ENCODE measurements around the gene POLRMT.
"Not testable (repeated sequence)": the region's sequence is repeated elsewhere in the genome, so short reads cannot be mapped to it uniquely, and the experiment has no call there.

Gene POLRMT

GRCh38 chr19:595326-596262 lies 37.7 kb downstream of the POLRMT start:
- no peak for FAIRE-seq

GRCh38 chr19:594265-594870 lies 39.0 kb downstream of the POLRMT start:
- no peak for DNase-seq (ENCODE audit: low spot score)
- FAIRE-seq, result no peak

More at GRCh38 chr19:595326-596262, 37.7 kb downstream of the POLRMT start:
- no peak for DNase-seq (ENCODE audit: low spot score)

DNA sequence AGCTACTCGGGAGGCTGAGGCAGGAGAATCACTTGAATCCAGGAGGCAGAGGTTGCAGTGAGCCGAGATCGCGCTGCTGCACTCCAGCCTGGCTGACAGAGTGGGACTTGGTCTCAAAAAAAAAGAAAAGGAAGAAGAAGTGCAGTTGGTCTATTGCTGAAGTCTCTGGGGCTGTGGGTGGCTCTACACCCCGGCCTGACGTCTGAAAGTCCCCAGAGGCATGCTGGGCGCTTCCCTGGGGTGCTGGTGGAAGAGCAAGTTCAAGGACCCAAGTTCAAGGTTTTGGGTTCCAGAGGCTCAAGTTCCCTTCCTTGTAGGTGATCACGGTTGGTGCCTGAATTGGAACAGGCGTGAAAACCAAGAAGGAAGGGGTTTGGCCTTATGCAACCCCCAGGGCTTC lies 39.8 kb downstream of the POLRMT start:
- no peak for DNase-seq (ENCODE audit: low spot score)
- no peak for FAIRE-seq

GRCh38 chr19:593055-593454 lies 40.3 kb downstream of the POLRMT start:
- FAIRE-seq (no peak), DNase-seq (ENCODE audit: low spot score) (no peak)

DNA sequence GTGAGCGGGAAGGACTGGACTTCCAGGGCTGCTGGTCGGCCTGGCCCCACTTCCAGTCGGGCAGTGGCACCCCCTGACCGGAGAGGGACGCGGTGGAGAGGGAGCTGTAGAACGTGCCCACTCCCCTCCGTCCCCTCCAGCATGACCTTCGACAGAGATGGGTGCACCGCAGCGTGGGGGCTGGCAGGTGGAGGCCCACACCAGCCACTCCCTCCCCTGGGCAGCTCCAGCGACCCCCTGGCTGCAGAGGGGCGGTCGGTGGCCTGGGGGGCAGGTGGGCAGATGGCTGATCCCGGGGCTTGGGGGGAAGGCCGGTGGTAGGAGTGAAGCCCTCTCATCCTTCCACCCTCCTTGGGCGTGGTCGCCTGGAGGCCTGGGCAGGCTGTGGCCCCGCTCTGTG lies 41.2 kb downstream of the POLRMT start:
- FAIRE-seq, result no peak

DNA sequence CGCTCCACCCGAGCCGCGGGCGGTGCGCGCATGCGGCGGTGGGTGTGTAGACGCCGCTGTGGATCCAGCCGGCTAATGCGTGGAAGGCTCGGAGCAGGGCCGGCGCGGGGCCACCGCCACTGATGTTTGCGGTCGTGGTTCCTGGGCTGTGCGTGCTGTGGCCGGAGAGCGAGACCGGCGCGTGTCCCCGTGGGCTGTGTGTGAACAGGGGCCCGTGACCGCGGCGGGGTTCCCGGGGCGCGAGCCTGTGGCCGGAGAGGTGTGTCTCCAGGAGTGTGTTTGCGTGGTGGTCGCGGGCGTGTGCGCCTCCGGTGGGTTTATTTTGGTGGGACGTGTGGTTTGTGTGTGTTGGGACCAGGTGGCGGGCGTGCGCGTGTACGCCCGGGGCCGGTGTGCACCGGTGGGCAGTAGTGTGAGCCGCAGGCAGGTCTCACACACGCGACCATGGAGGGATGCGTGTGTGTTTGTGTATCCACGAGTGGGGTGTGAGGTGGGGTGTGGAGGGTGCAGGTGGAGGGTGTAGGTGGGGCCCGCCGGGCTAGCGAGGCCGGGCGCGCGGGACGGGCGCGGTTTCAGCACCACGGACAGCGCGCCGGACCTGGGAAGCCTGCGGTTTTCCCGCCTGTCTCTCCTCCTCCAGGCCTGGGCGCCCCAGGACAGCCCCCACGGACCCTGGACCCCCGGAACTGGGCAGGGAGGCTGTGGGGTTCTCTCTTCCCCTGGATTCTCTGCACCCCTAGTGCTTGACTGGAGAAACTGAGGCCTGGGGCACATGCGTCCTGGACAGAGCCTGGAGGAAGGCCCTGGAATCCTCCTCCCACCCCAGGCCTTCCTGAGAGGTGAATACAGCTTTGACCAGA lies 42.0 kb downstream of the POLRMT start:
- FAIRE-seq (no peak), DNase-seq (ENCODE audit: low spot score) (peak; percentile 47)

More for the DNA sequence above, 41.2 kb downstream of the POLRMT start:
- no peak for DNase-seq (ENCODE audit: low spot score)

DNA sequence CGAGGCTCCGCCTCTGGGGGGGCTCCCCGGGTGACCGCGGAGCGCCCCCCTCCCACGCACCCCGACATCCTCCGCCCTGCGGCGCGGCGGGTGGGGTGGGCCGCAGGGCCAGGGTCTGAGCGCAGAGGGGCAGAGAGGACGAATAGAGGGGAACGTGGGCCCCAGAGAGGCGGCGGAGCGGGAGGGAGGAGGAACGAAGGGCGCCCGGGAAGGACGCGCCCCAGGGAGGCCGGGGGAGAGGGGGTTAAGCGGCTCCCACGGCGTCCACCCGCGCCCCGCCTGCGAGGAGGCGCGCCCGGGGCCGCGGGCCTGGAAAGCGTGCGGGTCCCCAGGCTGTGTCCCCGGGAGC lies 42.6 kb downstream of the POLRMT start:
- no peak for FAIRE-seq
- no peak for DNase-seq (ENCODE audit: low spot score)

GRCh38 chr19:590396-590745 lies 43.0 kb downstream of the POLRMT start:
- no peak for FAIRE-seq
- no peak for DNase-seq (ENCODE audit: low spot score)

GRCh38 chr19:589693-590395 lies 43.5 kb downstream of the POLRMT start, which contains the start of gene HCN2:
TSS of gene HCN2 (plus strand) at chr19:589881. CDS start at chr19:589946, 65 bp downstream.
- FAIRE-seq, result no peak

GRCh38 chr19:588741-589692 lies 44.3 kb downstream of the POLRMT start:
- DNase-seq (ENCODE audit: low spot score), result no peak

More at GRCh38 chr19:589693-590395, 43.5 kb downstream of the POLRMT start, which contains the start of gene HCN2:
- no peak for DNase-seq (ENCODE audit: low spot score)

DNA sequence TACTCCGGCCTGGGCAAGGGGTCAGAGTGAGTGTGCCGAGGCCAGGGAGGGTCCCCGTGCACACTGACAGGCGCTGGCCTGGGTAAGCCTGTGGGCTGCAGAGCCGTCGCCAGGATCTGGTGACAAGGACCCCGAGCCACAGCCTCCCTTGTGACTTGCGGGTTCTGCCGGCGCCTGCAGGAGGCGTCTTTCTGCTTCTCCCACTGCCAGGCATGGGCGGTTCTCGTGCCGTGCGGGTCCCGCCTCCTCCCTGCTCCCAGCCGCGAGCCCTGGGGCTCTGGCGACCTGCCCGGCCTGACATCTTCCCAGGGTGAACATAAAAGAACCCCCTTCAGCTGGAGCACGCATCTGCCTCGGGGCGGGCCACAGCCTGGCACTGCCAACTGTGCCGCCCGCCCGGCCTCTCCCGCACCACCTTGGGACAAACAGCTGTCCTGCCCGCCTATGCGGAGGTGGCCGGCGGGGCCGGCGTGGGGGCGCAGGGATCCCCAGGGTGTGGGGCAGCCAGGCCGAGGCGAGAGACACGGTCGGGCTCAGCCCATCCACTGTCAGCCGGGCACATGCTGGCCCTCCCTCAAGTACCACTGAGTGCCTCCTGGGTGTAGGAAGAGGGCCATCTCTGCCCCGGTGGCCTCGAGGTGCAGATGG lies 45.1 kb downstream of the POLRMT start:
- DNase-seq (ENCODE audit: low spot score), result no peak
- FAIRE-seq, result no peak

More at GRCh38 chr19:588741-589692, 44.3 kb downstream of the POLRMT start:
- no peak for FAIRE-seq

DNA sequence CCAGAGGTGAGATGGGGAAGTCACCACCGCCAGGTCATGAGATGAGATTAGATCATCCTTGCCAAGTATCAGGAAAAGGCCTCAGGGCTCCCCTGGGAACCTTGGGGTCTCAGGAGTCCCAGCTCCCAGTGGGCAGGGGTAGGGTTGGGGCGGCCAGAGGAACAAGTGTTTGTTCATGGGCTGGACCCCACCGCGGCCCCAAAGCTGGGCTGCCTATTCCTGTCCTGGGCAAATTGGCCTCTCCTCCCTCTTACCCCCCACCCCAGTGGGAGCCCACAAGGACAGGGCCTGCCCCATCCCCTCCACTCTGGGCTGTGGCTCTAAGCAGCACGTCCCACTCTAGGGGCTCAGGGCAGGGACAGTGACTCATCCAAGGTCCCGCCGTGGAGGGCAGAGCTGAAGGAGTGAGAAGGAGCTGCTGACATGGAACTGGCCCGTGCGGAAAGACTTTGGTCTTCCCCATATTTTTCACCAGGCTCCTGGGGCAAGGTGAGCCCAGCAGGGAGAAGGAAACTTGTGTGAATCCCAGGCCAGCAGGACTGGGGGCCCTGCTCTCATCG lies 47.7 kb downstream of the POLRMT start:
- FAIRE-seq (no peak), DNase-seq (ENCODE audit: low spot score) (no peak)

- FAIRE-seq; DNase-seq (ENCODE audit: low spot score): not testable (repeated sequence)
Observed at GRCh38 chr19:585146-585545, 48.2 kb downstream of the POLRMT start.

DNA sequence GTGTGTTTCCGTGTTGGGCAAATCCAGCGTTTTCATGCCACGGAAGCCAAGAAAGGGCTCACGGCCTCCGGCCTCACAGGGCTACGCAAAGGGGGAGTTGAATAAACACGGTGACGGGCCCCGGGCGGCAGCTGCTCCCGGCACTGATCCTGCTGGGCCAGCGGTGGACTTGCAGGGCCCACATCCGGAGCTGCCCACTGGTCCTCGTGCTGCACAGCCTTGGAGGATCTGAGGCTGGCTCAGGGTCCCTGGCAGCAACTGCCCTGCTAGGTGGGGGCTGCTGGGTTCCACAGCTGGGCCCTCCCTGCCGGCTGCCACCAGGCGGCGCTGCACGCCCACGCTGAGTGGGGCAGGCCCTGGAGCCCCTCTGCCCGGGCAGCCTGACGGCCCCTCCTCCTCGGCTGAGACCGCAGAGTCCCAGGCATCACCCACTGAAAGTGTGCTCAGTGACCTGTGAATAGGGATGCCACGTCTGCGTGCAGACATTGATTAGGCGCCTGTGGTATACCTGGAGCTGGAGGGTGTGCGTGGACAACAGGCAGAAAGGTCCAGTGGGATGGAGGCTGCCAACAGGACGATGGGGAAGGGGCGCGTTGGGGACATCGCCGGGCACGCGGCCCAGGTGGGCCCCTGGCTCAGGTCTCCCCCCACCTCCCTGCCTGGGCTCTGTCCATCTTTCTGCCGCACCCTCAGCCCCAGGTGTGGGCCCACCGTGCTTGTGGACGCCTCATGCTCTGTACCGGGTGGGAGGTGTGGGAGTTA lies 48.9 kb downstream of the POLRMT start:
- DNase-seq (ENCODE audit: low spot score), result peak; percentile 52
- no peak for FAIRE-seq

DNA sequence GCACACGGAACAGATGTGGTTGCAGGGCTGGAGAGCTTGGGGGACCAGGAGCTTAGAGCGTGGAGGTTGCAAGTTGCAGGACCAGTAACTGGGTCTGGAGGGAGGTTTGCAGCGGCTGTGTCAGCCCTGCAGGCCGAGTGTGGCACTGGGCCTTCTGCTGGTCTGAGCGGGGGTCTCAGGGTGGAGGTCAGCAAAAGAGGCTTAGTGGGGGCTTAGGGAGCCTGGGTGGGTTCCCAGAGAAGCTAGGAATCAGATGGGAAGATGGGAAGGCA lies 49.4 kb downstream of the POLRMT start:
- FAIRE-seq, result no peak
- DNase-seq (ENCODE audit: low spot score), result no peak

GRCh38 chr19:583198-583967 lies 50.0 kb downstream of the POLRMT start:
- DNase-seq (ENCODE audit: low spot score) (no peak), FAIRE-seq (no peak)

- no peak for FAIRE-seq
- no peak for DNase-seq (ENCODE audit: low spot score)
Observed at GRCh38 chr19:582497-583197, 50.7 kb downstream of the POLRMT start.
